Loucy (cell line): ENCODE measurements around the gene ERRFI1.

ENCODE experiments used
- H2AFZ ChIP-seq: fragments of 200-600 bp; sonication (generic); 2 replicates; pipeline ENCODE4 v1.6.0; 2016; ENCODE audit warnings: antibody characterized with exemption, mild to moderate bottlenecking, low read length, moderate library complexity
- H3F3A ChIP-seq: fragments of 200-600 bp; 2 replicates; pipeline ENCODE4 v1.6.0; 2016; ENCODE audit warnings: antibody characterized with exemption, low read depth, mild to moderate bottlenecking
- H3K27me3 ChIP-seq: fragments of 200-600 bp; sonication (generic); 2 replicates; pipeline ENCODE4 v1.6.1; 2014; ENCODE audit warnings: low read length, mild to moderate bottlenecking; ENCODE audit not compliant: insufficient read depth, poor library complexity, severe bottlenecking
- H3K36me3 ChIP-seq: fragments of 200-600 bp; sonication (generic); 2 replicates; pipeline ENCODE4 v1.6.1; 2016; ENCODE audit warnings: low read length; ENCODE audit not compliant: insufficient read depth
- H3K4me1 ChIP-seq: fragments of 200-600 bp; sonication (generic); 2 replicates; pipeline ENCODE4 v1.5.1; 2014; ENCODE audit warnings: low read length, mild to moderate bottlenecking; ENCODE audit not compliant: insufficient read depth, poor library complexity, severe bottlenecking
- H3K4me2 ChIP-seq: fragments of 200-600 bp; sonication (generic); 2 replicates; pipeline ENCODE4 v1.6.0; 2014; ENCODE audit warnings: antibody characterized with exemption, low read length, low read depth, mild to moderate bottlenecking; ENCODE audit not compliant: poor library complexity, severe bottlenecking
- H3K4me3 ChIP-seq: fragments of 200-600 bp; sonication (generic); 2 replicates; pipeline ENCODE4 v1.5.1; 2014; ENCODE audit warnings: low read length, mild to moderate bottlenecking, mixed read lengths; ENCODE audit not compliant: poor library complexity, severe bottlenecking
- H3K79me2 ChIP-seq: fragments of 200-600 bp; sonication (generic); 2 replicates; pipeline ENCODE4 v1.6.1; 2014; ENCODE audit warnings: low read length; ENCODE audit not compliant: insufficient read depth
- H3K9ac ChIP-seq: fragments of 200-600 bp; sonication (generic); 2 replicates; pipeline ENCODE4 v1.6.0; 2014; ENCODE audit warnings: mild to moderate bottlenecking, low read depth, low read length, moderate library complexity; ENCODE audit not compliant: poor library complexity, severe bottlenecking
- H3K9me2 ChIP-seq: fragments of 200-600 bp; sonication (generic); replicated peaks from 2 replicates; pipeline ENCODE4 v1.6.1; 2016; ENCODE audit warnings: low read depth, low read length, mixed read lengths
- H3K9me3 ChIP-seq: fragments of 200-600 bp; sonication (generic); 2 replicates; pipeline ENCODE4 v1.6.1; 2014; ENCODE audit warnings: mild to moderate bottlenecking, antibody characterized with exemption, low read length, low read depth; ENCODE audit not compliant: insufficient read depth
- H4K20me1 ChIP-seq: fragments of 200-600 bp; sonication (generic); 2 replicates; pipeline ENCODE4 v1.6.0; 2014; ENCODE audit warnings: antibody characterized with exemption, low read length, mild to moderate bottlenecking; ENCODE audit not compliant: insufficient read depth, poor library complexity, severe bottlenecking
- EZH2phosphoT487 ChIP-seq: fragments of 200-600 bp; IDR thresholded peaks from 2 replicates; pipeline ENCODE4 v1.6.1; 2018; ENCODE audit warnings: antibody characterized with exemption, mild to moderate bottlenecking, moderate library complexity, borderline replicate concordance
- TF ChIP-seq, protein P1 (sequence below): fragments of 200-600 bp; sonication (generic); conservative IDR thresholded peaks from 2 replicates; pipeline ENCODE4 v1.5.1; 2014; ENCODE audit warnings: mild to moderate bottlenecking, antibody characterized with exemption, low read length

The ERRFI1 gene

DNA sequence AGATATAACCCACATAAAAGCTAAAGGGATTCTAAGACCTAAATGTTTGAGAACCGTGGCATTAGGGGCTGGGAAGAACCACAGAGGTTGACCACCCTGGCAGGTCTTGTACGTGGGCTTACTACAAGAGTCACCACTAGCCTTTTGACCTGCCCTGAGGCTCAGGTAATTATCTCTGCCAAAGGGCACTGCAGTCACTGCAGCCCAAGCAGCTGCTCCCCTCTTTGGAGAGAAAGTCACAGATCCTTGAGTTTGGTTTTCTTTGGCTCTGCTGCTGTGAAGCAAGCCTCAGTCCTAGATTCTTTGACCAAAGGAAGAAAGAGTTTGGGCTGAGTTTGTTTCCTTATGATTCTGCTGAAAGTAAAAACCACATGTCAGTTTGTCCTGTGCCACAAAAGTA is 53.0 kb downstream of the ERRFI1 start:
- Histone ChIP-seq H4K20me1 (peaks cover 14% of the 10 kb centered on the region), H3K9me2 (no peaks in the 10 kb centered on the region), H3K4me1 (no peaks in the 10 kb centered on the region), H3K79me2 (peaks cover 12% of the 10 kb centered on the region; the same call in 1 of the 2 replicates), H3F3A (no peaks in the 10 kb centered on the region), H3K4me3 (no peak overlapping the region), H3K9ac (no peak overlapping the region), H3K4me2 (no peak overlapping the region), H3K9me3 (no peaks in the 10 kb centered on the region), H2AFZ (no peak overlapping the region), H3K36me3 (peaks cover 60% of the 10 kb centered on the region), H3K27me3 (no peaks in the 10 kb centered on the region)
- TF ChIP-seq, protein P1, sequence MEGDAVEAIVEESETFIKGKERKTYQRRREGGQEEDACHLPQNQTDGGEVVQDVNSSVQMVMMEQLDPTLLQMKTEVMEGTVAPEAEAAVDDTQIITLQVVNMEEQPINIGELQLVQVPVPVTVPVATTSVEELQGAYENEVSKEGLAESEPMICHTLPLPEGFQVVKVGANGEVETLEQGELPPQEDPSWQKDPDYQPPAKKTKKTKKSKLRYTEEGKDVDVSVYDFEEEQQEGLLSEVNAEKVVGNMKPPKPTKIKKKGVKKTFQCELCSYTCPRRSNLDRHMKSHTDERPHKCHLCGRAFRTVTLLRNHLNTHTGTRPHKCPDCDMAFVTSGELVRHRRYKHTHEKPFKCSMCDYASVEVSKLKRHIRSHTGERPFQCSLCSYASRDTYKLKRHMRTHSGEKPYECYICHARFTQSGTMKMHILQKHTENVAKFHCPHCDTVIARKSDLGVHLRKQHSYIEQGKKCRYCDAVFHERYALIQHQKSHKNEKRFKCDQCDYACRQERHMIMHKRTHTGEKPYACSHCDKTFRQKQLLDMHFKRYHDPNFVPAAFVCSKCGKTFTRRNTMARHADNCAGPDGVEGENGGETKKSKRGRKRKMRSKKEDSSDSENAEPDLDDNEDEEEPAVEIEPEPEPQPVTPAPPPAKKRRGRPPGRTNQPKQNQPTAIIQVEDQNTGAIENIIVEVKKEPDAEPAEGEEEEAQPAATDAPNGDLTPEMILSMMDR: no peak
- TF ChIP-seq EZH2phosphoT487: no peak

DNA sequence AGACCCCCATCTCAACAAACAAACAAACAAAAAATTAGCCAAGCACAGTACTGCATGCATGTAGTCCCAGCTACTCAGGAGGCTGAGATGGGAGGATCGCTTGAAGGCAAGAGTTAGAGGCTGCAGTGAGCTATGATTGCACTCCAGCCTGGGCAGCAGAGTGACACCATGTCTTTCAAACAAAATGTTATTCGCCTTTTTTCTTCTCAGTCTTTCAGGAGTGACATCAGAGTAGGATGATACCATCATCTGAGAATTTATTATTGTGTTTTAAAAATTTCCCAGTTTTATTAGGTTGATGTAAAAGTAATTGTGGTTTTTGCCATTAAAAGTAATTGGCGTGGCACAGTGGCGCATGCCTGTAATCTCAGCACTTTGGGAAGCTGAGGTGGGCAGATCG is 53.8 kb downstream of the ERRFI1 start:
- peaks cover 4% of the 10 kb centered on the region for H3K4me1 ChIP-seq
- H3K79me2 ChIP-seq: peaks cover 19% of the 10 kb centered on the region
- H3K4me2 ChIP-seq: no peak overlapping the region

DNA sequence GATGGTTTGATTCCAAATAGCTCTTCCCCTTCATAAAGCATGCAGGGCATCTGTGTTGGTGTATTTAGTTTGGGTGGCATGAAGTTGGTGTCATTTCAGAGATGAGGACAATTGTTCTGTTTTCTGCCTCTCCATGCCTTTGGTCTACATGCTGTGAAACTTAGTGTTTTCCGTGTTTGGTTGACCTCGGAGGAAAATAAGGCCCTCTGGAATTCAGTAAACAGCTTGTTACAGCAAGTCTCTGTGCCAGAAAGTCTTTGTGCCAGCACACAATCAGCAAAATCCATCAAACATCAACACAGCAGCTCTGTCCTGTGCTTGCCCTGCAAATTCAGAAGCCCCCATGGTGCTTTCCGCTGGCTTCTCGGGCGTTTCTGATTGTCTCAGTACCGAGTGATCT is 55.1 kb downstream of the ERRFI1 start:
- no peak for TF ChIP-seq EZH2phosphoT487
- TF ChIP-seq, protein P1: no peak
- H4K20me1 ChIP-seq: peaks cover 13% of the 10 kb centered on the region
- H3K9ac ChIP-seq: no peak overlapping the region
- H3F3A ChIP-seq: no peaks in the 10 kb centered on the region
- H2AFZ ChIP-seq: no peak overlapping the region
- peaks cover 32% of the 10 kb centered on the region for H3K79me2 ChIP-seq
- no peak overlapping the region for H3K4me3 ChIP-seq
- peaks cover 9% of the 10 kb centered on the region for H3K4me1 ChIP-seq
- no peaks in the 10 kb centered on the region for H3K9me2 ChIP-seq
- H3K4me2 ChIP-seq: no peak overlapping the region
- H3K9me3 ChIP-seq: no peaks in the 10 kb centered on the region
- no peaks in the 10 kb centered on the region for H3K27me3 ChIP-seq
- peaks cover 52% of the 10 kb centered on the region for H3K36me3 ChIP-seq

More for the DNA sequence above, 53.8 kb downstream of the ERRFI1 start:
- Histone ChIP-seq H4K20me1 (peaks cover 14% of the 10 kb centered on the region), H3K4me3 (no peak overlapping the region), H3K9me3 (no peaks in the 10 kb centered on the region), H3K9ac (no peak overlapping the region), H3K9me2 (no peaks in the 10 kb centered on the region), H2AFZ (no peak overlapping the region), H3F3A (no peaks in the 10 kb centered on the region), H3K36me3 (peaks cover 56% of the 10 kb centered on the region), H3K27me3 (no peaks in the 10 kb centered on the region)
- no peak for TF ChIP-seq EZH2phosphoT487
- TF ChIP-seq, protein P1: no peak
